HG02938 (cell line): ENCODE data around the gene OGFOD3.
A peak's percentile ranks its signal among the peaks of the same experiment; 100 is the strongest.
"Not testable (repeated sequence)": the region's sequence is repeated elsewhere in the genome, so short reads cannot be mapped to it uniquely, and the experiment has no call there.

Source experiments
- ATAC-seq: cut with Tn5 transposase; IDR thresholded peaks from one replicate; pipeline ENCODE4 v1.9.1; 2021; ENCODE audit warnings: mild to moderate bottlenecking, moderate library complexity; ENCODE audit not compliant: unreplicated experiment

OGFOD3 gene

GRCh38 chr17:82418001-82418986 is at the start of gene OGFOD3, which contains the start of gene HEXD:
TSS of gene OGFOD3 (minus strand) at chr17:82418586. CDS start at chr17:82418485, 101 bp downstream.
TSS of gene HEXD (plus strand) at chr17:82418347. CDS start at chr17:82419800, 1,453 bp downstream.
- ATAC-seq, result peak; percentile 60

- ATAC-seq, result no peak
Measured at GRCh38 chr17:82465023-82465603, 46.7 kb upstream of the OGFOD3 start.

GRCh38 chr17:82464567-82464929 is 46.2 kb upstream of the OGFOD3 start:
- no peak for ATAC-seq

- no peak for ATAC-seq
Measured at GRCh38 chr17:82463925-82464566, 45.7 kb upstream of the OGFOD3 start.

- ATAC-seq, result no peak
Measured at GRCh38 chr17:82463391-82463790, 45.0 kb upstream of the OGFOD3 start.

- no peak for ATAC-seq
Measured at GRCh38 chr17:82461827-82462524, 43.6 kb upstream of the OGFOD3 start.

GRCh38 chr17:82459936-82460335 is 41.5 kb upstream of the OGFOD3 start:
- ATAC-seq, result not testable (repeated sequence)

- ATAC-seq, result no peak
Measured at GRCh38 chr17:82458885-82459424, 40.6 kb upstream of the OGFOD3 start.

GRCh38 chr17:82458179-82458884 is 39.9 kb upstream of the OGFOD3 start, which contains the start of gene NARF:
TSS of gene NARF (plus strand) at chr17:82458741. CDS start at chr17:82458804, 63 bp downstream.
- ATAC-seq, result peak; percentile 95

- ATAC-seq, result no peak
Measured at GRCh38 chr17:82457929-82458178, 39.5 kb upstream of the OGFOD3 start.

- ATAC-seq, result no peak
Measured at GRCh38 chr17:82457073-82457928, 38.9 kb upstream of the OGFOD3 start.

- not testable (repeated sequence) for ATAC-seq
Measured at GRCh38 chr17:82453706-82454105, 35.3 kb upstream of the OGFOD3 start.

- not testable (repeated sequence) for ATAC-seq
Measured at GRCh38 chr17:82453151-82453550, 34.8 kb upstream of the OGFOD3 start.

- no peak for ATAC-seq
Measured at GRCh38 chr17:82452162-82452561, 33.8 kb upstream of the OGFOD3 start.

GRCh38 chr17:82450357-82451106 is 32.1 kb upstream of the OGFOD3 start, which contains the start of gene CYBC1:
TSS of gene CYBC1 (minus strand) at chr17:82450752. CDS start at chr17:82449254, 1,498 bp downstream.
- no peak for ATAC-seq

GRCh38 chr17:82449883-82450356 is 31.5 kb upstream of the OGFOD3 start:
- ATAC-seq, result peak; percentile 8

- peak; percentile 52 for ATAC-seq
Measured at GRCh38 chr17:82449131-82449882, 30.9 kb upstream of the OGFOD3 start.
